ENCODE data around the gene OR2G6.
"Not testable (repeated sequence)": the region's sequence is repeated elsewhere in the genome, so short reads cannot be mapped to it uniquely, and the experiment has no call there.

Gene OR2G6

GRCh38 chr1:248507773-248508172 is at the start of gene OR2G6:
OR2G6 (plus strand) TSS chr1:248508073; CDS start chr1:248521647, 13,574 bp downstream.
- DNase-seq (ENCODE audit: low read depth in 2 of 2) = not testable (repeated sequence)

GRCh38 chr1:248459117-248459516 is 48.8 kb upstream of the OR2G6 start:
- not testable (repeated sequence) for DNase-seq (ENCODE audit: low read depth in 2 of 2)

GRCh38 chr1:248471154-248471553 is 36.7 kb upstream of the OR2G6 start:
- DNase-seq (ENCODE audit: low read depth in 2 of 2) = no peak

- DNase-seq (ENCODE audit: low read depth in 2 of 2) = not testable (repeated sequence)
Observed at GRCh38 chr1:248472111-248472510, 35.8 kb upstream of the OR2G6 start.

GRCh38 chr1:248473051-248473450 is 34.8 kb upstream of the OR2G6 start, which contains the start of gene OR2T3:
OR2T3 (plus strand) TSS chr1:248473351; CDS start chr1:248473351, 0 bp downstream.
- not testable (repeated sequence) for DNase-seq (ENCODE audit: low read depth in 2 of 2)

- DNase-seq (ENCODE audit: low read depth in 2 of 2) = not testable (repeated sequence)
Observed at GRCh38 chr1:248475660-248476059, 32.2 kb upstream of the OR2G6 start.

GRCh38 chr1:248481686-248482579 is 25.9 kb upstream of the OR2G6 start:
- not testable (repeated sequence) for DNase-seq (ENCODE audit: low read depth in 2 of 2)

GRCh38 chr1:248488289-248488688 is 19.6 kb upstream of the OR2G6 start, which contains the start of gene OR2T5:
OR2T5 (plus strand) TSS chr1:248488589; CDS start chr1:248488589, 0 bp downstream.
- not testable (repeated sequence) for DNase-seq (ENCODE audit: low read depth in 2 of 2)

- not testable (repeated sequence) for DNase-seq (ENCODE audit: low read depth in 2 of 2)
Observed at GRCh38 chr1:248496661-248497060, 11.2 kb upstream of the OR2G6 start.

GRCh38 chr1:248500305-248501035 is 7.4 kb upstream of the OR2G6 start:
- DNase-seq (ENCODE audit: low read depth in 2 of 2) = not testable (repeated sequence)

- not testable (repeated sequence) for DNase-seq (ENCODE audit: low read depth in 2 of 2)
Observed at GRCh38 chr1:248510217-248510616, 2.3 kb downstream of the OR2G6 start.

GRCh38 chr1:248521856-248522255 is 14.0 kb downstream of the OR2G6 start:
- DNase-seq (ENCODE audit: low read depth in 2 of 2) = no peak

- not testable (repeated sequence) for DNase-seq (ENCODE audit: low read depth in 2 of 2)
Observed at GRCh38 chr1:248537449-248537848, 29.6 kb downstream of the OR2G6 start.

GRCh38 chr1:248547383-248547782 is 39.5 kb downstream of the OR2G6 start:
- DNase-seq (ENCODE audit: low read depth in 2 of 2) = not testable (repeated sequence)

GRCh38 chr1:248551027-248551426 is 43.2 kb downstream of the OR2G6 start:
- not testable (repeated sequence) for DNase-seq (ENCODE audit: low read depth in 2 of 2)

GRCh38 chr1:248562672-248563071 is 54.8 kb downstream of the OR2G6 start, which contains the start of gene OR2T29:
OR2T29 (minus strand) TSS chr1:248562772; CDS start chr1:248559491, 3,281 bp downstream.
- DNase-seq (ENCODE audit: low read depth in 2 of 2) = not testable (repeated sequence)

- not testable (repeated sequence) for DNase-seq (ENCODE audit: low read depth in 2 of 2)
Observed at GRCh38 chr1:248565530-248566373, 57.9 kb downstream of the OR2G6 start.

GRCh38 chr1:248569049-248569448 is 61.2 kb downstream of the OR2G6 start:
- DNase-seq (ENCODE audit: low read depth in 2 of 2) = not testable (repeated sequence)

GRCh38 chr1:248570811-248571210 is 62.9 kb downstream of the OR2G6 start:
- DNase-seq (ENCODE audit: low read depth in 2 of 2) = not testable (repeated sequence)

GRCh38 chr1:248572049-248572448 is 64.2 kb downstream of the OR2G6 start:
- not testable (repeated sequence) for DNase-seq (ENCODE audit: low read depth in 2 of 2)

GRCh38 chr1:248573856-248574255 is 66.0 kb downstream of the OR2G6 start:
- not testable (repeated sequence) for DNase-seq (ENCODE audit: low read depth in 2 of 2)

All from activated CD8-positive, alpha-beta memory T cell treated with anti-CD3 and anti-CD28 coated beads for 4 hours (primary cell).